Measurements from ENCODE around the gene MEP1A.

- no peak for TF ChIP-seq CTCF (IDR thresholded peaks at IDR 0.05; ENCODE audit: low read depth, low read length)
- no peak for TF ChIP-seq EZH2phosphoT487 (IDR thresholded peaks at IDR 0.05; ENCODE audit: low read depth)
These were observed 879 bp downstream of the MEP1A start for GRCh38 chr6:46794068-46794467.

Data from OCI-LY3 (cell line).